SKM-1 (cell line): ENCODE data around the gene FBN3.
"Not testable (repeated sequence)": the region's sequence is repeated elsewhere in the genome, so short reads cannot be mapped to it uniquely, and the experiment has no call there.

Source experiments
- DNase-seq: peaks from one replicate; lab custom pipeline; 2025; ENCODE audit not compliant: unreplicated experiment; lab: John Stamatoyannopoulos, UW

Gene FBN3

DNA sequence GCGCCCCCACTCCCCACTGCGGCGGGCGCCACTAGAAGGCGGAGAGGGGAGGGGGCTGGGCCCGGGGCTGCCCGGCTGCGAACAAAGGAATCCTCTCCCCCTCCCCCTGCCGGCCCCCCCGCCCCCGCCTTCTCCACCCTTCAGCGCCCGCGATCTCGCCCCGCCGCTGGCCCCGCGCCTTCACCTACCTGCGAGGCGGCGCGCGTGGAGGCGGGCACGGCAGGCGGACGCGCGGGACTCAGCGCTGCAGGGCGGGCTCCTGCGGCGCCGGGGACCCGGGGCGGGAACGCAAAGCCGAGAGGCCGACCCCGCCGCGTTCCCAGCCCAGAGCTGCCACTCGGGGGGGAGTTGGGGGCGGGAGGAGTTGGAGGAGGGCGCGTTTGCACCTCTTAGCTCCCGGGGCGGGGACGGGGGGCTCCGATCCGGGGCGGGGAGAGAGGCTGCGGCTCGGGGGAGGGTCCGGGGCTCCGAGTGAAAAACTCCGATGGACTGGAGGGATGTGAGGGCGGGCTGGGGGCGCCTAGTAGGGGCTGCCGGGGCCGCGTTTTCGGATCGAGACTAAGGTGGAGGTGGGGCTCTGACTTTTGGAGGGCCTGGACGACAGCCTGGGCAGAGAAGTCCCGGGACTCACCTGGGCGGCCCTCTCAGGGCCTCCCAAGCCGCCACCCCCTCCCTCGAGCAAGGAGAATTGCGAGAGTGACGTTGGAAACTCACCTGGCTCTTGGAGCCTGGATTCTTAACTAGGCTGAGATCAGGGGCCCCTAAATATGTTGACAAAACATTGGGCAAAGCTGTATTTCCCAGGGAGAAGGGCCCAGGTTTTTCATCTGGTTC, at the start of gene FBN3:
TSS of gene FBN3 (minus strand) at position 332 of the 834 bp plus-strand sequence. CDS start 2,112 bp downstream, outside the sequence.
- DNase-seq: no peak

DNA sequence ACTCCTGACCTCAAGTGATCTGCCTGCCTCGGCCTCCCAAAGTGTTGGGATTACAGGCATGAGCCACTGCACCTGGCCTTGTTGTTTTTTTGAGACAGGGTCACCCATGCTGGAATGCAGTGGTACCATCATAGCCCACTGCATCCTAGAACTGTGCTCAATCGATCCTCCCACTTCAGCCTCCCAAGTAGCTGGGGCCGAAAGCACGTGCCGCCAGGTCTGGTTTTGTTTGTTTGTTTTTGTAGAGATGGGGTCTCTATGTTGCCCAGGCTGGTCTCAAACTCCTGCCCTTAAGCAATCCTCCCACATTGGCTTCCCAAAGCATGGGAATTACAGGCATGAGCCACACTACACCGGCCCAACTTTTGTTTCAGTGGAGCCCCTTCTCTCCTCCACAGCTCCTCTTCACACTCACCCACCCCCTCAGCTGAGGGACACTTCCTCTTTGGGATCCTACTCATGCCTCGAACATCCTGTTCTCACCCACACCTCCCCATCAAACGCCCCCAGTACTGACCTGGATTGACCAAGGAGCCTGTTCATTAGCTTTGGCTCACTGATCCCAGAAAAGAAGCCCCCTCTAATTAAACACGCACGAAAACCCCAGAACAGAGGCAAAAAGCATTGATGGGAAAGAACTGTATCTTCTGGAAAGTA, 47.0 kb upstream of the FBN3 start:
- no peak for DNase-seq

DNA sequence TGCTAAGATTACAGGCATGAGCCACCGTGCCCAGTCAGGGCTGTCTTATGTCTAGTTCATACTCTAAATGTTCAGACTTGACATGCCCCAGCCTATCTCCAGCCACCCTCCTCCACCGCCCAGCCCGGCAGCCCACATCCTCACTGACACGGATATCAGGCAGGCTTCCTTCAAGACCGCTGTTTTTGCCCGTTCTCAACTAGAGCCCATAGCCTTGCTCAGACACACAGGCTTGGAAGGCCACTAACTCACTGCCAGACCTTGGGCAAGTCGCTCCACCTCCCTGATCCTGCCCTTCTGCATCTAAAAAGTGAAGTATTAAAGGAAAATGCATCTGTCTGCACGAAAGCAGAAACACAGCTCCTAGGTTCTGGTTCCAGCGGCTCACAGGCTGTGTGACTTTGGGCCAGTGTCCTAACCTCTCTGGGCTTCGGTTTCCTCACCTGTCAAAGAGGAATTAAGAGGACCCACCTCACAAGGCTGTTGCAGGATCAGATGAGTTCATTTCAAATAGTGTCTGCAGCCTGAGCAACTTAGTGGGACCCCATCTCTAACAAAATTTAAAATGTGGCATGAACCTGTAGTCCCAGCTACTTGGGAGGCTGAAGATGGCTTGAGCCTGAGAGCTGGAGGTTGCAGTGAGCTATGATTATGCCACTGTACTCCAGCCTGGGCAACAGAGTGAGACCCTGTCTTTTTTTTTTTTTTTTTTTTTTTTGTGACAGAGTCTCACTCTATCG, 45.3 kb upstream of the FBN3 start:
- DNase-seq: peak; percentile 47

DNA sequence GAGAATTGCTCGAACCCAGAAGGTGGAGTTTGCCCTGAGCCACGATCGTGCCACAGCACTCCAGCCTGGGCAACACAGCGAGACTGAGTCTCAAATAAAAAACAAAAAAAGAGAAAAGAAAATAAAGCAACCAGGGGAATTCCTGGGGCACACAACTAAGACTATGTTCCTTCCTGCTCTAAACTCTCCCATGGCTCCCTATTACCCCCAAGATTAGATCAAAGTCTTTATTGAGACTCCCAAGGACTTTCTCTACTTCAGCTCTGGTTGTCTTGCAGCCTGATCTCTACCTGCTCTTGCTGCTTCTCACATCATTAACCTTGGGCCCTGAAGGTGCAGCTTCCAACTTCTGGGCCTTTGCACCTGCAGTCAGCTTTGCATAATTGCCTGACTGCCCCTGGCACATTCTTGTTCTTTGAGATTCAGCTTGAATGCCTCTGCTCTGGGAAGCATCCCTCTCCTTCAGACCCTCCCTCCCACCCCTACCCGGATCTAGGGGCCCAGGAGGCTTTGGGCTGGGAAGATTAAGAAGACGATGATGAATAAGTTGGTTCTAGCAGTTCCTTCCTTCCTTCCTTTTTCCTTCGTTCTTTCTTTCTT, 42.9 kb upstream of the FBN3 start:
- DNase-seq: no peak

DNA sequence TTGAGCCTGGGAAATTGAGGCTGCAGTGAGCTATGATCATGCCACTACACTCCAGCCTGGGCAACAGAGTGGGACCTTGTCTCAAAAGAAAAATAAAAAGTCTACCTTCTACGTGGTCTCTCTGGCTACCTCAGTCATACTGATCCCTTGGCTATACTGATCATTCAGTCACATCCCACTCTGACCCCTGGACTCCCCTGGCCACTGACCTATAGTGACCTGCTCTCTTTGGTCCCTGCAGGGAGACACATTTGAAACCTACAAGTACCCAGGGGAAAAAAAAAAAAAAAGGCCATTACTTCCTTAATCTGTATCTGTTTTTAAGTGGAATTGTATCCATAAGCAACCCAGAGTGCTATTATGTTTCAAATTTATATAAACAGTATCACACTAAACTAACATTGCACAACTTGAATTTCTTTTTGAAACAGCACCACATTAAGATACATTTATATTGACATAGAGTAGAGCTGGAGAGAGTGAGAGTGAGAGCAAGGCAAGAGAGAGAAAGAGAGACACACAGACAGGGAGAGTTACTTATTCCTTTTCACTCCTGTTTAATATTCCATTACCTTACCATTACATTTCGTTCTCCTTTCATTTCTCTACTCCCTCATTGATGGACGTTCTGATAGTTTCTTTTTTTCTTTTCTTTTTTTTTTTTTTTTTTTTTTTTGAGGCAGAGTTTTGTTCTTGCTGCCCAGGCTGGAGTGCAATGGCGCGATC, 36.1 kb upstream of the FBN3 start:
- no peak for DNase-seq

DNA sequence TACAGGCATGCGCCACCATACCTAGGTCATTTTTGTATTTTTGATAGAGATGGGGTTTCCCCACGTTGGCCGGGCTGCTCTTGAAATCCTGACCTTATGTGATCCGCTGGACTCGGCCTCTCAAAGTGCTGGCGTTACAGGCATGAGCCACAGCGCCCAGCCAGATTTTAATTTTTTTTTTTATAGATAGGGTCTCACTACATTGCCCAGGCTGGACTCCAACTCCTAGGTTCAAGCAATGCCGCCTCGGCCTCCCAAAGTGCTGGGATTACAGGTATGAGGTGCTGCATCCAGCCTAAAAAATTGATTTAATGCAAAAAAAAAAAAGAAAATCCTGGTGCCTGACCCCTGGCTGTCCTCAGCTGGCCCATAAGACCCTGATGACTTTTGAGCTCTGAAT, 34.9 kb upstream of the FBN3 start:
- DNase-seq: no peak

DNA sequence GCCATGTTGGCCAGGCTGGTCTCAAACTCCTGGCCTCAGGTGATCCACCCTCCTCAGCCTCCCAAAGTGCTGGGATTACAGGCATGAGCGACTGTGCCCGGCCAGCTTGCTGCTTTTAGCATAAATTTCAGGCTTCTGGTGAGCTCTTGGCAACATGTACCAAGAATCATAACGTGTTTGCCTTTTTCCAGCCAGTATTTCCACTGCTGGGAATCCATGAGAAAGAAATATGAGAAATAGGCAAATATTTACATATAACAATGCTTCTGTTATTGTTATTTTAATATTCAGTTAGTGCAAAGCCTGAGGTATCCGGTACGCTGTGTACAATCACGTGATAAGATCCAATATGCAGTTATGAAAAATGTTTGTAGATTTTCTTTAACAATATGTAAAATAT, 30.6 kb upstream of the FBN3 start:
- no peak for DNase-seq

DNA sequence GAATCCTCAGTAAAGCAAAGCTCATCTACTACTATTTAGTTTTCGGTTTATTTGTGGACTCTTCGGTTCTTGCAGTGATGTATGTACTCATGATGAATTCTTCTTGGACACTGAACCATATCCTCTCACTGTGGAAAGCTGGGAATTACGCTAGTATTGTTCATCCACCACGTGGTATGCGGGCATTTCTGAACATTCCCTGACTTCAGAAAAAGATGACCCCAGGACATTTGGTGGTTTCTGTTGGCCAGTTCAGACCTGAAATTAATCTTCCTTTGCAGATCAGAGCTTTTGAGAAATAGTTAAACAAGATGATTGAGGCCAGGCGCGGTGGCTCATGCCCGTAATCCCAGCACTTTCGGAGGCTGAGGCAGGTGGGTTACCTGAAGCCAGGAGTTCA, 25.3 kb upstream of the FBN3 start:
- no peak for DNase-seq

DNA sequence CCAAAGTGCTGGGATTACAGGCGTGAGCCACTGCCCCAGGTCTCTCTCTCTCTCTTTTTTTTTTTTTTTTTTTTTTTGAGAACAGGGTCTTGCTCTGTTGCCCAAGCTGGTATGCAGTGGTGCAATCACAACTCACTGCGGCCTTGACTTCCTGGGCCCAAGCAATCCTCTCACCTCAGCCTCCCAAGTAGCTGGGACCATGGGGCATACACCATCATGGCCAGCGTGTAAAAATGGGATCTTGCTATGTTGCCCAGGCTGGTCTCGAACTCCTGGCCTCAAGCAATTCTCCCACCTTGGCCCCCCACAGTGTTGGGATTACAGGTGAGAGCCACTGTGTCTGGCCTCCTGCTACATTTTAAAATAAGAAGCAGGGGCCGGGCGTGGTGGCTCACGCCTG, 19.1 kb upstream of the FBN3 start:
- no peak for DNase-seq

DNA sequence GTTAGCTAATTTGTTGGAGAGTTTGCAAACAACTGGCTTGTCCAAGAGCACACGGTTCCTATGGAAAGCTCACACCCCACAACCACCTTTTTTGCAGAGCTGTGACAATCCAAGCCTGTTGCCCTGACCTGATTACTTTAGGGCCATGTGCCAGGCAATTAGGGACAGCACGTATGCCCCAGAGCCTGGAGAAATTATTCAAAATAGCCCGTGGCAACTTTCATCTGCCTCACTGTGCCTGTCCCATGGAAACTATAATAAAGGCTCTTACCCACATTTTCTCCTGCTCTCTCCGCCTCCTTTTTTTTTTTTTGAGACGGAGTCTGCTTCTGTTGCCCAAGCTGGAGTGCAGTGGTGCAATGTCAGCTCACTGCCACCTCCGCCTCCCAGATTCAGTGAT, 18.6 kb upstream of the FBN3 start:
- DNase-seq: no peak

DNA sequence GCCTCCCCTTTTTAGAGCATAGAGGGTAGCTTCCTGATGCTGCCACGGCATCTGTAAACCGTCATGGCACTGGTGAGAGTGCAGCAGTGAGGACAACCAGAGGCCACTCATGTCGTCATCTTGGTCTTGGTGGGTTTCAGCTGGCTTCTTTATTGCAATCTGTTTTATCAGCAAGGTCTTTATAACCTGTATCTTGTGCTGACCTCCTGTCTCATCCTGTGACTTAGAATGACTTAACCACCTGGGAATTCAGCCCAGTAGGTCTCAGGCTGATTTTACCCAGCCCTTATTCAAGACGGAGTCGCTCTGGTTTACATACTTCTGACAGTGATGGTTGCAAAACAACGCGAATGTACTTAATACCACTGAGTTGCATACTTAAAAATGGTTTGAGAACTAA, 14.4 kb upstream of the FBN3 start:
- no peak for DNase-seq

DNA sequence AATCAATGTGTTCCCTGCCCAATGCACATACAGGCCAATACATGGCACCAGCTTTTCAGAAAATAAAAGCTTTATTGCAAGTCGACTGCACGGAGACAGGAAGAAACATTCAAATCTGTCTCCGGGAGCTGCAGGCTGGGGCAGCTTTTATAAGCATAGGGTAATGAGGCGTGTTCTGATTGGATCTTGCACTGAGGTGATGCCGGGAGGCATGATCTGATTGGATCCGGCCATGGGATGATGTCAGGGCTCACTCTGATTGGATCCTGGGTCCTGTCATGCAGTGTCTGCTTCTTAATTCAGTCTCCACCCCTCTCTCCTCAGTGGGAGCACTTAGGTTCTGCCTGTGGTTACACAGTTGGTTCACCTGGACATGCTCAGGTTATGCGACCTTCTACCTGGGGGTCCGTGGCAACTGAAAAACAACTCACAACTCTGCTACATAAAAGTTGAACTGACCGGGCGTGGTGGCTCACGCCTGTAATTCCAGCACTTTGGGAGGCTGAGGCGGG, 11.8 kb upstream of the FBN3 start:
- DNase-seq: no peak

DNA sequence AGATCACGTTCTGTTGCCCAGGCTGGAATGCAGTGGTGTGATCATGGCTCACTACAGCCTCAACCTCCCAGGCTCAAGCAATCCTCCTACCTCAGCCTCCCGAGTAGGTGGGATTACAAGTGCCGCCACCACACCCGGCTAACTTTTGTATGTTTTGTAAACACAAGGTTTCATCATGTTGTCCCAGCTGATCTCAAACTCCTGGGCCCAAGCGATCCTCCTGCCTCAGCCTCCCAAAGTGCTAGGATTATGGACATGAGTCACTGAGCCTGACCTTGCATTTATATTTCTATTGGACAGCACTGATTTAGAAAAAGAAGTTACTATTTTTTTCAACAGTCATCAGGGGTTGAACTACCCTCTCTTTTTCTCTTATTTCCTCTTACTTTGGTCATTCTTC, 9.9 kb upstream of the FBN3 start:
- DNase-seq: not testable (repeated sequence)

DNA sequence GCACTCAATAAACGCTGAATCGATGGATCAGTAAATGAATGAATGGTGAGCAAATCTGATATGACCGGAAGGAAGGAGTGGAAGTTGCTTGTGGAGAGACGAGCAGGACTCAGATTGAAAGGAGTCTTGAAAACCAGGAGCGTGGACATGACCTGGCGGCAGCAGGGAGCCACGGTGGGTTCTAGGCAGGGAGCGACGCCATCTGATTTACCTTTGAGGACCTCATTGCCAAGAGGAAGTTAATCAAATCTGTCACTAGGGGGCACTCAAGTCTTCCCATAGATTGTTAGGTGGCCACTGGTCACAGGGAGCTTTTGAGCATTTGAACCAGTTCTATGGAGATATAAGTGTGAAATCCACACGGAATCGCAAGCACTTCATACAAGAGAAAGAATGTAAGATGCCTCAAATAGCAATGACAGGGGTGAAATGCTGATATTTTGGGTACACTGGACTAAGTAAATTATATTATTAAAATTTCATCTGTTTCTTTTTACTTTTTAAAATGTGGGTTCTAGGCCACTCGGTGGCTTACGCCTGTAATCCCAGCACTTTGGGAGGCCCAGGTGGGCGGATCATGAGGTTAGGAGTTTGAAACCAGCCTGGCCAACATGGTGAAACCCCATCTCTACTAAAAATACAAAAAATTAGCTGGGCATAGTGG, 9.2 kb upstream of the FBN3 start:
- peak; percentile 87 for DNase-seq

DNA sequence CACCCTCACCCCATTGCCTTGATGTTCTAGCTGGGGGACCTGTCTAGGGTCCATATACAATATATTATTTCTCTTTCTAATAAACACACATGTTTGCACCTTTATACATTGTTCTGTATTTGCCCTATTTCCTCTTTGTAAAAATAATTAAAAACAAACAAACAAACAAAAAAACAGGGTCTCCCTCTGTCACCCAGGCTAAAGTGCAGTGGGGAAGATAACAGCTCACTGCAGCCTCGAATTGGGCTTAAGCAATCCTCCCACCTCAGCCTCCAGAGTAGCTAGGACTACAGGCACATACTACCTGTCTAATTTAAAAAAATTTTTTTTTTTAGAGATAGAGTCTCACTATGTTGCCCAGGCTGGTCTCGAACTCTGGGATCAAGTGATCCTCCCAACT, 5.9 kb upstream of the FBN3 start:
- DNase-seq: no peak

DNA sequence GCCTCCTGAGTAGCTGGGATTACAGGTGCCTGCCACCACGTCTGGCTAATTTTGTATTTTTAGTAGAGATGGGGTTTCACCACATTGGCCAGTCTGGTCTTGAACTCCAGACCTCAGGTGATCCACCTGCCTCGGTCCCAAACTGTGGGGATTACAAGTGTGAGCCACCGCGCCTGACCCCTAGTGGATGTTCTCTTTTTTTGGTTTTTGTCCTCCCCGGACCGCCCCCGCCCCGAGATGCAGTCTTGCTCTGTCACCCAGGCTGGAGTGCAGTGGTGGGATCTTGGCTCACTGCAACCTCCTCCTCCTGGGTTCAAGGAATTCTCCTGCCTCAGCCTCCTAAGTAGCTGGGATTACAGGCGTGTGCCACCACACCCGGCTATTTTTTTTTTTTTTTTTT, 4.6 kb upstream of the FBN3 start:
- not testable (repeated sequence) for DNase-seq

DNA sequence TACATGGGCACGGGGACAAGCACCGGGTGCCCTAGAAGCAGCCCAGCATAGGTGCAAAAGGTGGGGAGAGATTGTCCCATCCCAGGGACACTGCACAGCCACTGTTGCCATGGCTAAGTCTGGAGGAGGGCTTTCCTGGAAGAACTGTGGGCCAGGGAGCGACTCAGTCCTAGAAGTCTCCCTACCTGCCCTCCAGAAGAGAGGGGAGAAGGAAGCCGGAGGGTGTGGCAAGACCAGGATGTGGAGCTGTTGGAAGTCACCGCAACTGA, 2.3 kb upstream of the FBN3 start:
- DNase-seq: no peak

DNA sequence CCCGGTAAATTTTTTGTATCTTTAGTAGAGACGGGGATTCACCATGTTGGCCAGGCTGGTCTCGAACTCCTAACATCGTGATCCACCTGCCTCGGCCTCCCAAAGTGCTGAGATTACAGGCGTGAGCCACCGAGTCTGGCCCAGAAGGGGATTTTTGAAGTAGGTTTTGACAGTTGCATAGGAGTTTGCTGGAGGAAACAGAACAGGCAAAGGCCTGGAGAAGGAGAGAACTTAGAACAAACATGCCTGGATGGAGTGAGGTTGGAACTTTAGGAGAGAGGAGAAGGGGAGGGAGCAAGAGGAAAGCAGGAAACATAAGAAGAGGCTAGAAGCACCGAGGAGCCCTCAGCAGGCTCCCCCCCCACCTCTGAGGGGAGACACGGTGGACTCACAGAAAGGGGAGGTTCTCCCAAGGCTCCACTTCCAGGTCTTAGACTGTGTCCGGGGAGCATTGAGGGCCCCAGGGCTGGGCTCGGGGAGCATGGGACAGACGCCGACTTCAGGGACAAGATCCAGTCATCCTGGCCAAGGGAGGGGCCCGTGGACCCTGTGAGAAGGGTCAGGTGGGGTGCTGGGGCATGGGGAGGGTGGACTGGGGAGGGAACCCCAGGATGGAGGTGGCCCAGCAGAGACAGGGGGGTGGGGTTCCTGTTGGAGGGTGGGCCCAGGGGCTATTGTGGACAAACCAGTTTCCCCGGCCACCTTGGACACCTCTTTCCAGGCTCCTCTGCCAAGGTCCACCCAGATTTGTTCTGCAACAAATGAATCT, 1.8 kb upstream of the FBN3 start:
- no peak for DNase-seq

DNA sequence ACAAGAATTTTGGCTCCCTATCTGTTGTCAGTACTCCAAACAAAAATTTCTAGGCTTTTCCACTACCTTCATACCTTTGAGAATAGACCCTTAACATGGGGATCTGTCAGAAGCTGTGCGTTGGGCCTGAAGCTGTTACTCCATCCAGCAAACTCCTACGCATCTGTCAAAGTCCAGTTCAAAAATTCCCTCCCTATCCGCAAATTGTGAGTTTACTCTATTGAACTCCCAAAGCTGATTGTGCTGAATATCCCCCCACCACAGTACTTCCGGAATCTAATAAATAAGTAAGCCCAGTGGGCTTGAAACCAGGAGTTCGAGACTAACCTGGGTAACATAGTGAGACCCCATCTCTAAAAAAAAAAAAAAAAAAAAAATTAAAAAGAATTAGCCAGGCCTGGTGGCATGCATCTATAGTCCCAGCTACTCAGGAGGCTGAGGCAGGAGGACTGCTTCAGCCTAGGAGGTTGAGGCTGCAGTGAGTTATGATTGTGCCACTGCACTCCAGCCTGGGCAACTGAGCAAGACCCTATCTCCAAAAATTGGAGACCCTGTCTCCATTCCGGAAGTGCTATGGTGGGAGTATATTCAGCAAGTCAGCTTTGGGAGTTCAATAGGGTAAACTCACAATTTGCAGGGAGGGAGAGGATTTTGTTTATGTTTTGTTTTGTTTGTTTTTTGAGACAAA, 930 bp upstream of the FBN3 start:
- no peak for DNase-seq
